ENCODE results near the gene CARNS1.
A peak's percentile ranks its signal among the peaks of the same experiment; 100 is the strongest.
"Not testable (repeated sequence)": the region's sequence is repeated elsewhere in the genome, so short reads cannot be mapped to it uniquely, and the experiment has no call there.

The CARNS1 gene

DNA sequence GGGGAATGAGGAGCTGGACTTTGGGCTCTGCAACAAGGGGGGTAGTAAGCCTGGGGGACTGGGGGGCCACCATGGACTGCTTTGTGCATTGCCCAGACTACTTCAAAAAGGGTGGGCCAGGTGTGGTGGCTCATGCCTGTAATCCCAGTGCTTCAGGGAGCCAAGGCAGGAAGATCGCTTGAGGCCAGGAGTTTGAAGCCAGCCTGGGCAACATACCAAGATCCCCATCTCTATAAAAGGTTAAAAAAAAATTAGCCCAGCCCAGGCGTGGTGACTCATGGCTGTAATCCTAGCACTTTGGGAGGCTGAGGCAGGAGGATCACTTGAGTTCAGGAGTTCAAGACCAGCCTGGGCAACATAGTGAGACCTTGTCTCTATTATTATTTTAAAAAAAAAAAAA, 50.1 kb downstream of the CARNS1 start:
- not testable (repeated sequence) for DNase-seq (ENCODE audit: low read depth in 2 of 2)

DNA sequence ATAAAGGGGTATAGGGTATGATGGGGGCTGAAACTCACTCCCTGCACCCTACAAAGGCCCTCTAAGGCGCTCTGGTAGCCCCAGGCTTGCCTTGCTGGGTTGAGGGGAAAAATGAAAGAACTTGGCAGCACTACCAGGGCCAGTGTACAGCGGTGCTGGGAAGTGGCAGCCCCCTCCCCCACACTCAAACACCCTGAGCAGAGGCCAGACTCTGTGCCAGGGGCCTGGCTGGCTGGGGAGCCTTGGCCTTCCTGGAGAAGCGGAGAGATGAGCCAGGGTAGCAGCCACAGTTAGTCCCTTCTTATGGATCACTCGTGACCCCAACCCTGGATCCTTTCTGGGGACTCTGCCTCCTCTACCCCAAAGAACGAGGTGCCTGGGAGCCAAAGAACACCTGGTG, 50.9 kb downstream of the CARNS1 start:
- no peak for DNase-seq (ENCODE audit: low read depth in 2 of 2)

DNA sequence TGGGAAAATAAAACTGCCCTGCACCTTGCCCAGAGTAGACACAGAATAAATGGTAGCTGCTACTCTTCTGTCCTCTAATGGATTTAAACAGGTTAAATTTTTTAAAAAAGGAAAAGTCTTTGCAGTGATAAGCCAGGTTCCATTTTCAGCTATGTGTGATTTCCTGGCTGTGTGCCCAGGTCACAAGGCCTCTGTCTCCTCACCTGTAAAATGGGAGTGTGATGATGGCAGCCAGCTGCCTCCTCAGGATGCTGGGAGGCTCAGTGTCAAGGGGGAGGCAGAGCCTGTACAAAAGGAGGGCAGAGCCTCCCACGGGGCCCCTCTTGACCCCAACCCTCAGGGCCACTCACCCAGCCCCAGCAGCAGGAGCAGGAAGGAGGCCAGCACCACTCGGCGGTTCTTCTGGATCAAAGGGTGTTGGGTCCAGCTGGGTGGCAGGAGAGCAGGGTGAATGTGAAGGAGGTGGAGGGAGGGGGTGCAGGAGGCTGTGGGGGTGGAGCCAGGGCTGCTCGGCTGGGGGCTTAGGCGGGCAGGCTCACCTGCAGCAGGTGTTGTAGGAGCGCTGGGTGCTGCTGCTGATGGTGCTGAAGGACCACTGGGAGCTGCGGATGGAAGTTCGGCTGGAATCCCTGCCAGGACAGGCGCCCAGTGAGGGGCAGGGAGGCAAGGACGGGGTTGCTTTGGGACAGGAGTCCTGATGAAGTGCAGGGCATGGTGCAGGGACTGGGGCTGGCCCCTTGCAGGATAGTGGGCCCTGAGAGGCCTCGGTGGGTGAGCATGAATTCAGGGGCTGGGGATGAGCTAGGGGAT, 51.7 kb downstream of the CARNS1 start:
- DNase-seq (ENCODE audit: low read depth in 2 of 2), result no peak

GRCh38 chr11:67468056-67468455, 52.6 kb downstream of the CARNS1 start:
- no peak for DNase-seq (ENCODE audit: low read depth in 2 of 2)

- DNase-seq (ENCODE audit: low read depth in 2 of 2), result no peak
Measured at GRCh38 chr11:67468456-67468758, 52.9 kb downstream of the CARNS1 start.

- DNase-seq (ENCODE audit: low read depth in 2 of 2), result peak; percentile 88 to 89
Measured at GRCh38 chr11:67468759-67469507, 53.5 kb downstream of the CARNS1 start, which contains the start of gene TMEM134. Gene TMEM134 (minus strand): TSS chr11:67469251. CDS start chr11:67469192, 59 bp downstream.

- DNase-seq (ENCODE audit: low read depth in 2 of 2), result no peak
Measured at GRCh38 chr11:67469508-67469811, 54.0 kb downstream of the CARNS1 start.

- DNase-seq (ENCODE audit: low read depth in 2 of 2), result no peak
Measured at GRCh38 chr11:67470337-67471002, 55.0 kb downstream of the CARNS1 start.

DNA sequence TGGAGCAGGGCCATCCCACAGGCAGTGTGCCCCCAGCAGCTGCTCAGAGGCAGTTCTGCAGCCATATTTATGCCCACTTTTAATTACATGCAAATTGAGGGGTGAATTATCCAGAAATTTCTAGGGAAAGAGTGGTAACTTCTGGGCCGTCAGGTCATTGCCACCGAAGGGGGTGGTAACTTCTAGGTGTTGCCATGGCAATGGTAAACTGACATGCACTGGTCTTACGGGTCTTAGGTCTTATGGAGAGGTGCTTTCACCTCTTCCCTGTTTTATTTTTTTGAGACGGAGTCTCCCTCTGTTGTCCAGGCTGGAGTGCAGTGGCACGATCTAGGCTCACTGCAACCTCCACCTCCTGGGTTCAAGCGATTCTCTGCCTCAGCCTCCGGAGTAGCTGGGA, 57.4 kb downstream of the CARNS1 start:
- no peak for DNase-seq (ENCODE audit: low read depth in 2 of 2)

Data from stimulated activated CD8-positive, alpha-beta memory T cell treated with anti-CD3 and anti-CD28 coated beads, Interleukin-15, amount 100 ng/mL, for 48 hours (primary cell).